Ovary (tissue), 9 donors: ENCODE results near the gene CCBE1. TPM values are rescaled to one million over a fixed set of nuclear protein-coding genes. Genes with fewer than 3 reads are reported as not detected.

Source experiments
- DNase-seq, 5 donors: peaks; one replicate each; pipeline ENCODE4 v3.0.0-alpha.2; 2019 to 2020
- H3K27ac ChIP-seq, 2 donors: fragments of 200-600 bp; one replicate each; pipeline versions ENCODE4 v1.5.1 to v1.8.0; 2019 to 2022
- H3K27me3 ChIP-seq: fragments of 200-600 bp; one replicate; pipeline ENCODE4 v1.8.0; 2022
- H3K36me3 ChIP-seq: fragments of 200-600 bp; sonication (generic); one replicate; pipeline ENCODE4 v1.5.1; 2019
- H3K4me1 ChIP-seq: one replicate; pipeline ENCODE4 v1.8.1; 2013; ENCODE audit warnings: mild to moderate bottlenecking, moderate library complexity; ENCODE audit not compliant: insufficient read depth
- H3K4me3 ChIP-seq: fragments of 200-600 bp; sonication (generic); one replicate; pipeline ENCODE4 v1.5.1; 2017
- H3K9me3 ChIP-seq, 2 donors: fragments of 200-600 bp in 1 of 2; sonication (generic) in 1 of 2; one replicate each; pipeline versions ENCODE4 v1.5.1 to v1.8.1; 2013 to 2019; ENCODE audit warnings: mild to moderate bottlenecking in 1 of 2, moderate library complexity in 1 of 2
- CTCF ChIP-seq, 3 donors: fragments of 450-650 bp in 2 of 3; fragments of 200-600 bp in 1 of 3; IDR thresholded peaks; one replicate each; pipeline versions ENCODE4 v1.5.1 to v1.8.0; 2016 to 2022; ENCODE audit warnings: antibody characterized with exemption in 3 of 3, mild to moderate bottlenecking in 1 of 3
- EP300 ChIP-seq: sonication (generic); formaldehyde crosslinking; IDR thresholded peaks from one replicate; pipeline ENCODE4 v1.6.1; 2017; ENCODE audit warnings: antibody characterized with exemption
- POLR2A ChIP-seq: fragments of 450-650 bp; IDR thresholded peaks from one replicate; pipeline ENCODE4 v1.6.1; 2017; ENCODE audit warnings: antibody characterized with exemption, mild to moderate bottlenecking, moderate library complexity
- WGBS, 3 donors: extraction: QIAGEN DNeasy Blood & Tissue Kit in 1 of 3; methylation state at CpG; one replicate each; pipeline versions ENCODE4 v1.1.5 to v1.1.7; 2013 to 2017; 5-methylcytosine and 5-hydroxymethylcytosine counted together
- intact Hi-C, 4 donors: fragments of 100-400 bp; cut with DNase I; formaldehyde crosslinking; loops; one replicate each; pipeline versions ENCODE4 v1.11.0 to v1.15.1; 2022 to 2023
- polyA plus RNA-seq, 2 donors: library from polyadenylated mRNA; stranded (reverse); fragments of 200-250 nt in 1 of 2; fragments of 350-450 nt in 1 of 2; fragmentation: Illumina TruSeq in 1 of 2; extraction: RNeasy Lipid Tissue Mini Kit (QIAGEN cat#74804) in 1 of 2; gene quantifications; one replicate each; pipeline ENCODE4 v1.2.3, GENCODE V29; 2013 to 2014
- total RNA-seq, 7 donors: library from RNA; depleted of rRNA in 2 of 7; stranded (reverse); fragments of >200 nt in 2 of 7; fragmentation: NEBNext Ultra II Directional in 3 of 7; extraction: Animal tissue kit (Norgen Biotek cat#: 25700) in 3 of 7; gene quantifications; one replicate each; pipeline versions ENCODE4 v1.1.0 to v1.2.4, GENCODE V29; 2016 to 2023
- donor health status: DM: no; HTN: no; CAD: no; lungs with moderate emphysema.
- donor health status: DM: no; HTN: no; CAD: no.
- donor health status: Bipolar disorder and iron deficiency.
- donor health status: DM: yes; HTN: yes; CAD: no.
- donor health status: DM: no; HTN: no; CAD: no.
- donor health status: DM: yes; HTN: yes; CAD: no.

The CCBE1 gene
- total and polyA plus RNA-seq, 9 donors: 15.9 to 109 (median 43.9) TPM

GRCh38 chr18:59724103-59724502 lies 26.9 kb upstream of the CCBE1 start:
- Histone ChIP-seq H3K9me3 (no peaks in the 10 kb centered on the region), H3K4me3 (no peak overlapping the region), H3K36me3 (no peaks in the 10 kb centered on the region), H3K27ac (no peak overlapping the region), H3K4me1 (peaks cover 4% of the 10 kb centered on the region), H3K27me3 (no peaks in the 10 kb centered on the region)
- intact Hi-C loops: no loop called here
- no peak for TF ChIP-seq POLR2A
- TF ChIP-seq CTCF (IDR thresholded peaks at IDR 0.05): no peak
- TF ChIP-seq EP300: no peak
- no peak for DNase-seq
- WGBS, 3 donors: 79 to 80% (median 79%) methylated on average over 2 of the region's 2 CpGs

DNA sequence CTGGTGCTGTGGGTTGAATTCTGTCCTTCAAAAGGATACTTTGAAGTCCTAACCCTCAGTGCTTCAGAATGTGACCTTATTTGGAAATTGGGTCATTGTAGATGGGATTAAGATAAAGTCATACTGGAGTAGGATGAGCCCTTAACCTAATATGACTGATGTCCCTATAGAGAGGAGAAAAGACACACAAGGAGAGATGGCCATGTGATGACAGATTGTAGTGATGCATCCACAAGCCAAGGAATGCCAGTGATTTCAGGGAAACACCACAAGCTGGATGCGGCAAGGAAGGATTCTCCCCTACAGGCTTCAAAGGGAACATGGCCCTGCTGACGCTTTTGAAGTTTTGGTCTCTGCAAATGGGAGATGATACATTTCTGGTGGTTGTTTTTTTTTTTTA lies 24.7 kb upstream of the CCBE1 start:
- Histone ChIP-seq H3K27ac (no peak overlapping the region), H3K4me1 (peaks cover 6% of the 10 kb centered on the region), H3K27me3 (no peaks in the 10 kb centered on the region), H3K36me3 (no peaks in the 10 kb centered on the region), H3K9me3 (no peaks in the 10 kb centered on the region), H3K4me3 (no peak overlapping the region)
- DNase-seq: no peak
- WGBS, 3 donors: 95 to 99% (median 97%) methylated on average over 2 of the region's 2 CpGs
- intact Hi-C loops: no loop called here
- TF ChIP-seq EP300: no peak
- TF ChIP-seq POLR2A: no peak
- TF ChIP-seq CTCF (IDR thresholded peaks at IDR 0.05): no peak

DNA sequence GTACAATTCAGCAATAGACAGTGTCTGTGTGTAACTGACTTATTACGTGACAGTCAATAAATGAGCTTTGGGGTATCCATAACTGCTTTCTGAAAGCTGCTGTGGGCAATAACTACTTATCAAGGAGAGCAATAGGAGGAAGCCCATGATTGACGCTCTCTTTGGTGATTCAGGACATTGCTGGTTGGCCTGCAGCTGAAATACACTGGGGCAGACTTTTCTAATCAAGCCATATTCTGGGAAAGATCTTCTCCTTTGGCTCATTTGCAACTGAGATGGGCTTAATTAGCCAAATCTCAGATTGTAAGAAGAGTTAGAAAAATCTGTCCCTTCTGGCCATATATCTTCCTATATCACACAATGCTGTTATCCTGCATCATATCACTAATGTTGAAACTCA lies 24.0 kb upstream of the CCBE1 start:
- Histone ChIP-seq H3K4me3 (no peak overlapping the region), H3K27ac (no peak overlapping the region), H3K36me3 (no peaks in the 10 kb centered on the region), H3K27me3 (no peaks in the 10 kb centered on the region), H3K4me1 (peaks cover 6% of the 10 kb centered on the region), H3K9me3 (no peaks in the 10 kb centered on the region)
- no peak for DNase-seq
- intact Hi-C loops: no loop called here
- TF ChIP-seq CTCF (IDR thresholded peaks at IDR 0.05) (no peak), EP300 (no peak)
- WGBS, 3 donors: 96 to 97% (median 96%) methylated on average over 2 of the region's 2 CpGs

DNA sequence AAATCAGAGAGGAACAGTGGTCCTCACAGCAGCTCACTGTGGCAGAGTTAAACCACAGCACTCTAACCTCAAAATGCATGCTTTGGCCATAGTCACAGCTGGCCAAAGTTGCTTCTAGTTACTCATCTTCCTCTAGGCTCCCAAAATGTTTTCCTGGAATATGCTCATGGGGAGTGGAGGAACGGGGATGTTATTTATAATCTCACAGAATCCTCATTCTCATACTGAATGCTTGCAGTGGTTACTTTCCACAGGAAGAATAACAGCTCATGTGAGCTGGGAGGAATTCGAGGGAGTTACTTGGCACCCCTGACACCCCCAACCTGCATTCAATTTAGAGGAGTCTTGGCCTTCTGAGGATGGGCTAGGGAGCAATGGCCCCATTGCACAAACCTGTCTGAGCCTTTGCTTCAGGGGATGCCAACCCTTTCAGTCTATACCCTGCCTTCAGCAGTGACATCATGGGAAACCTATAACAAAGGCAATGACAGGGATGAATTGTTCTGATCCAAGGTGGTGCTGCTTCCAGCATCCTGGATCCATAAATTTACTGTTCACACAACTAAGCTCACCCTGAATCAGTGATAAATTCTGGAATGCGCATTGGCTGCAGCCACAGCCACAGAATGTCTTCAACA lies 22.4 kb upstream of the CCBE1 start:
- TF ChIP-seq EP300 (no peak), POLR2A (no peak), CTCF (IDR thresholded peaks at IDR 0.05) (no peak)
- intact Hi-C loops: no loop called here
- Histone ChIP-seq H3K36me3 (no peaks in the 10 kb centered on the region), H3K4me1 (peaks cover 11% of the 10 kb centered on the region), H3K27ac (no peak overlapping the region), H3K27me3 (no peaks in the 10 kb centered on the region), H3K9me3 (no peaks in the 10 kb centered on the region), H3K4me3 (no peak overlapping the region)
- WGBS, 3 donors: 34 to 35% (median 34%) methylated on average over 3 of the region's 3 CpGs
- no peak for DNase-seq
